Mesodermal cell (in vitro differentiated cells): Measurements from ENCODE around the gene TSPO2.
A peak's percentile ranks its signal among the peaks of the same experiment; 100 is the strongest.

ENCODE experiments used
- H3K27ac ChIP-seq: 2 replicates; pipeline ENCODE4 v1.7.0; 2013; ENCODE audit warnings: mild to moderate bottlenecking, low read depth, low read length, moderate library complexity; ENCODE audit not compliant: severe bottlenecking
- H3K36me3 ChIP-seq: 2 replicates; pipeline ENCODE4 v1.7.1; 2013; ENCODE audit warnings: mild to moderate bottlenecking, low read length, moderate library complexity; ENCODE audit not compliant: control insufficient read depth, insufficient read depth
- H3K4me1 ChIP-seq: one replicate; pipeline ENCODE4 v1.7.1; 2013; ENCODE audit warnings: mild to moderate bottlenecking, low read length; ENCODE audit not compliant: insufficient read depth, control insufficient read depth, poor library complexity, severe bottlenecking
- H3K4me3 ChIP-seq: 2 replicates; pipeline ENCODE4 v1.7.0; 2013; ENCODE audit warnings: low read length, control low read depth, mild to moderate bottlenecking; ENCODE audit not compliant: insufficient read depth, poor library complexity, severe bottlenecking; ENCODE audit errors: extremely low read depth
- H3K9me3 ChIP-seq: 2 replicates; pipeline ENCODE4 v1.7.1; 2013; ENCODE audit warnings: mild to moderate bottlenecking, low read length, moderate library complexity; ENCODE audit not compliant: control insufficient read depth
- WGBS, 2 experiments: methylation state at CpG; one replicate each; pipeline ENCODE4 v1.1.5; 2013; ENCODE audit warnings: missing lambda C conversion rate in 2 of 2; ENCODE audit not compliant: insufficient coverage in 2 of 2; 5-methylcytosine and 5-hydroxymethylcytosine counted together

TSPO2 gene

DNA sequence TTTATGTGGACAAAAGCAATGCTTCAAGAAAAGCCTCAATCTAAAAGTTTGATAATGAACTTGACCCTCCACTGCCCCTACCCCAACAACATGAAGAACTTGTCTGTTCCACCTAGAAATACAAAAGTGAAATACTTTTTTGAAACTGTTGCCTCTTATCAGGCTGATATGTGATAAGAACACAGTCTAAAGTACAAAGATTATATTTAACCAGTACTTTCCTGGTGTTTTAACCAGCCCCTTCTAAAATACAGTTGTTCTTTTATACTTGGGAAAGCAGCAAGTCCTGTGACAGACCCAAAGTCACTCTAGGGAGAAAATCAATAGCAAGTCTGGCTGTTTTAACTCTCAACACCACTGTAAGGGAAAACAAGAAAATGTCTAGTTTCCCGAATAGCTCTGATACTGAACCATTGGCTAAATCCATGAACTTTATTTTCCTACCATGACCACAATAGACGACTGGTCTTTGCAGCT lies 23.3 kb downstream of the TSPO2 start:
- H3K9me3 ChIP-seq, result no peaks in the 10 kb centered on the region
- no peak overlapping the region for H3K4me3 ChIP-seq
- H3K36me3 ChIP-seq, result peaks cover 45% of the 10 kb centered on the region
- 83 to 88% methylated on average over 1 to 2 of the region's 2 CpGs for WGBS, 2 experiments
- H3K4me1 ChIP-seq, result peaks cover 13% of the 10 kb centered on the region
- H3K27ac ChIP-seq, result no peak overlapping the region

GRCh38 chr6:41066867-41067304 lies 24.6 kb downstream of the TSPO2 start:
- Histone ChIP-seq H3K9me3 (no peaks in the 10 kb centered on the region), H3K27ac (no peak overlapping the region), H3K4me1 (peaks cover 17% of the 10 kb centered on the region), H3K36me3 (peaks cover 35% of the 10 kb centered on the region), H3K4me3 (no peak overlapping the region)
- 48 to 70% methylated on average over 2 to 3 of the region's 3 CpGs for WGBS, 2 experiments

GRCh38 chr6:41071501-41071922 lies 29.2 kb downstream of the TSPO2 start:
- WGBS, 2 experiments, result 1% methylated on average over 13 to 14 of the region's 16 CpGs
- peak overlapping the region; percentile 99 for H3K27ac ChIP-seq
- peaks cover 21% of the 10 kb centered on the region for H3K36me3 ChIP-seq
- H3K9me3 ChIP-seq, result no peaks in the 10 kb centered on the region
- peaks cover 18% of the 10 kb centered on the region for H3K4me1 ChIP-seq
- peak overlapping the region; percentile 98 for H3K4me3 ChIP-seq

DNA sequence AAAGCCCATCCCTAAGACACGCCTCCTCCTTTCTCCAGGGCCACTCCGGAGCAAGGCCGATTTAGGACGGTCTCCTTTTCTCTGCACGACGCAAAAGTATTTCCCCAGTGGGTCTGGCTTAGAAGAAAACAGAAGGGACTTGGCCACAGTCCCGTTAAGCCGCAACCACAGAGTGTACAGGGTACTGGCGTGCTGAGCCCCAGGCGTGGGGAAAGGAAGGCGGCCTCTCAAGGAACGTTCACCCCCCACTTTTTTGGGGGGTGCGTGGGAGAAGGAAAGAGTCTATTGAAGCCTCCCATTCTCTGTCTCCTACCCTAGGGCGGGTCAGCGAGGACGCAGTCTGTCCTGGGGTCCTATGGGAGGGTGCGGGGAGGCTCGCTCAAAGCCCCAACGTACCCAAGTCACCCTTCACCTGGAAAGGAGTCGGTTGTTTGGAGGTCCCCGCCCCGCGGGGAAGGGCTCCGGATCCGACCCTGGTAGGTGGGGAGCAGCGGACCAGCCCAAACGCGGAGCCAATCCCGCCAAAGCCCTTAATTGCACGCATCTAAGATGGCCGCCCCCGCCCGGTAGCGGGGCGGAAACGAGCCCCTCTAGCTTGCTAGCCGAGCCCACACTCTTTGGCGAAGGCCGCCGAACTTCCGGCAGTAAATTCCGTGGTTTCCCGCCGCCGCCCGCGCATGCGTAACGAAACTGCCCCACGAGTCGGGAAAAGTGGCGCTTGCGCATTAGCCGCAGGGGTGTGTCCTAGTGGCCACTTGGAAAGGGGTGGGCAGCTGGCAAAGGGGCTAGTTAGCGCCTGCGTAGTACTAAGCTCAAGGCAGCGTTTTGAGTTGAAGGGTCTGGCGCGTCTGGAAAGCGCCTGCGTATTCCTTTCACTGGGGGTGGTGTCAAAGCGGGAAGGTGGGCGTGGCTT lies 29.9 kb downstream of the TSPO2 start, which contains the start of gene OARD1:
TSS of gene OARD1 (minus strand) at position 434 of the 913 bp plus-strand sequence. CDS start 722 bp downstream, outside the sequence.
- Histone ChIP-seq H3K4me3 (peak within 1 kb of the TSS; percentile 98), H3K27ac (peak within 1 kb of the TSS; percentile 99), H3K9me3 (no peaks in the 10 kb centered on the region), H3K4me1 (peaks cover 19% of the 10 kb centered on the region), H3K36me3 (peaks cover 19% of the 10 kb centered on the region)
- WGBS, 2 experiments, result 0% methylated on average over 54 to 55 of the region's 63 CpGs

- Histone ChIP-seq H3K9me3 (no peaks in the 10 kb centered on the region), H3K27ac (peak within 1 kb of the TSS; percentile 99), H3K4me1 (peaks cover 19% of the 10 kb centered on the region), H3K36me3 (peaks cover 18% of the 10 kb centered on the region), H3K4me3 (peak within 1 kb of the TSS; percentile 98)
- 0% methylated on average over 32 to 37 of the region's 37 CpGs for WGBS, 2 experiments
These were observed 30.6 kb downstream of the TSPO2 start, which contains the start of gene NFYA for GRCh38 chr6:41072836-41073202. TSS of gene NFYA (plus strand) at chr6:41072974. CDS start at chr6:41079090, 6,116 bp downstream.

- peak overlapping the region; percentile 98 for H3K4me3 ChIP-seq
- H3K4me1 ChIP-seq, result peaks cover 19% of the 10 kb centered on the region
- 0 to 1% methylated on average over 56 to 62 of the region's 74 CpGs for WGBS, 2 experiments
- no peaks in the 10 kb centered on the region for H3K9me3 ChIP-seq
- H3K36me3 ChIP-seq, result peaks cover 21% of the 10 kb centered on the region
- peak overlapping the region; percentile 99 for H3K27ac ChIP-seq
These were observed 31.1 kb downstream of the TSPO2 start for GRCh38 chr6:41073203-41073967.

GRCh38 chr6:41073968-41074691 lies 31.9 kb downstream of the TSPO2 start:
- H3K9me3 ChIP-seq, result no peaks in the 10 kb centered on the region
- peaks cover 19% of the 10 kb centered on the region for H3K4me1 ChIP-seq
- 10 to 11% methylated on average over 8 to 10 of the region's 11 CpGs for WGBS, 2 experiments
- H3K36me3 ChIP-seq, result peaks cover 20% of the 10 kb centered on the region
- H3K27ac ChIP-seq, result peak overlapping the region; percentile 99
- peak overlapping the region; percentile 98 for H3K4me3 ChIP-seq

DNA sequence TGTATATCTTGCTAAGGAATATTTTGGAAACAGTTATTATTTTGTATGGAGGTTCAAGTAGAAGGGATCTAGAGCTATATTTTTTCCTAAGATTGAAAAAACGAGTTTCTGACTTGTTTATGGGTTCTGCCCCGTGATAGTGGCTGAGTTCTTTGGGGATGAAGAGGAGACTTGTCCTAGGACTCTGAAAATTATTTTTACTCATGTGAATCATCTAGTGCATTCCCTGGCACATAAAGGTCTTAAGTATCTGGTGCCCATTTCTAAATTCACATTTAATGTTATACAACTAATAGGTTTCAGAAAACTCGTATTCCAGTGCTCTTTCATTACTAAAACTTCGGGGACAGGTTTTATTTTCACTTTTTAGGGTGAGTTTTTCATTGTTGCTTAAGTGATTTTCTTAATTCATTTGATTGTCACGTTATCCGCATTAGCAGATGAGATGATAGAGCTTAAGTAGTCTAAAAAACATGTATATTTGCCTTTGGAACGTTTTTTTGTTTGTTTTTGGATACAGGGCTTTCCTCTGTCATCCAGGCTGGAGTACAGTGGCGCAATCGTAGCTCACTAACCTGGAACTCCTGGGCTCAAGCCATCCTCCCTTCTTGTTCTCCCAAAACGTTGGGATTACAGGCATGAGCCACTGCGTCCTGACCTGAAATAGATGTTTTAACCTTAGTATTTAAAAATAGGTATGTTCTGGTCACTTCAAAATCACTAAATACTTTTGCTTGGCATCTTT lies 32.6 kb downstream of the TSPO2 start:
- no peaks in the 10 kb centered on the region for H3K9me3 ChIP-seq
- no peak overlapping the region for H3K27ac ChIP-seq
- peak overlapping the region; percentile 98 for H3K4me3 ChIP-seq
- H3K4me1 ChIP-seq, result peaks cover 19% of the 10 kb centered on the region
- H3K36me3 ChIP-seq, result peaks cover 23% of the 10 kb centered on the region
- WGBS, 2 experiments, result 70 to 74% methylated on average over 6 to 7 of the region's 11 CpGs

DNA sequence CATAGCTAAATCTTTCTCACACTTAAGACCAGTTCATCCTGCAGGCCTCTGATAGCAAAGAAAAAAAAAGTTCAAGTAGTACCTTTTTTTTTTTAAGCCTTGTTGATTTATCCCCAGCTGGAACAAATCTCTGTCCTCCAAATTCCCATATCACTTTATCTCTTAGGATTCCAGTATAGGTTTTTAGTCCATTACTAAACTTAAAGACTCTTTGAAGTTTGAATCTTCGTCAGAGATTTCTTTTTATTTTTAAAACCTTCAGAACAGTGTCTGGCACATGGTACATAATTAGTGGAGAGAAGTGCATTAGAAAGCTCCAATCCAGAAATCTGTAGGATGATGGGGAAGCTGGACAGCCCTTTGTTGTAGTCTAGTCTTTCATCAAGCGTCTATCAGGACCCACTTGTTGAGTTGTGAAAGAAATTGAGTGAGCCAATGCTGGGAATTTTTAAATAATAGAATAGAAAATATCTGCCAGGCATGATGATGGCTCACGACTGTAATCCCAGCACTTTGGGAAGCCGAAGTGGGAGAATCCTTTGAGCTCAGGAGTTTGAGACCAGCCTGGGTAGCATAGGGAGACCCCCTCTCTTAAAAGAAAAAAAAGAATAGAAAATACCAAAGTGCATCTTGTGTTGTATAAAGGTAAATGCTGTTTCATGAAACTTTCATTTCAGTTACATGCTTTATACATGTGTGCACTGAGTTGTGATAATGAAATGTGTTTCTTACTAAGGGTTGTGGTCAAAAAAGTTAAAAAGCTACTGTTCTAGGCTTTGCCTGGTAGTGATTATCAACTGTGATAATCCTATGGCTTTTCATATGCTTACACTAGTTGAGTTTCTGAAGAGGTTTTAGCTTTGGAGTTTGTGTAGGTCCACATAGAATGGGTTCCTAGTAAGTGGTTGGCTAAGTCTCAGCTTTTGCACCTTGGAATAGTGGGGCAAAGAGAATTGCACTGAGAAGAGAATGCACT lies 33.7 kb downstream of the TSPO2 start:
- peaks cover 14% of the 10 kb centered on the region for H3K4me1 ChIP-seq
- peak overlapping the region; percentile 6 for H3K4me3 ChIP-seq
- 89% methylated on average over 1 to 3 of the region's 4 CpGs for WGBS, 2 experiments
- H3K9me3 ChIP-seq, result no peaks in the 10 kb centered on the region
- no peak overlapping the region for H3K27ac ChIP-seq
- peaks cover 34% of the 10 kb centered on the region for H3K36me3 ChIP-seq
